ENCODE measurements around the gene RAD51B. TPM values are rescaled to one million over a fixed set of nuclear protein-coding genes. Genes with fewer than 3 reads are reported as not detected.
A peak's percentile ranks its signal among the peaks of the same experiment; 100 is the strongest.

RAD51B gene
- total RNA-seq, 1 donor from 2014 or later, result 16.7 TPM

DNA sequence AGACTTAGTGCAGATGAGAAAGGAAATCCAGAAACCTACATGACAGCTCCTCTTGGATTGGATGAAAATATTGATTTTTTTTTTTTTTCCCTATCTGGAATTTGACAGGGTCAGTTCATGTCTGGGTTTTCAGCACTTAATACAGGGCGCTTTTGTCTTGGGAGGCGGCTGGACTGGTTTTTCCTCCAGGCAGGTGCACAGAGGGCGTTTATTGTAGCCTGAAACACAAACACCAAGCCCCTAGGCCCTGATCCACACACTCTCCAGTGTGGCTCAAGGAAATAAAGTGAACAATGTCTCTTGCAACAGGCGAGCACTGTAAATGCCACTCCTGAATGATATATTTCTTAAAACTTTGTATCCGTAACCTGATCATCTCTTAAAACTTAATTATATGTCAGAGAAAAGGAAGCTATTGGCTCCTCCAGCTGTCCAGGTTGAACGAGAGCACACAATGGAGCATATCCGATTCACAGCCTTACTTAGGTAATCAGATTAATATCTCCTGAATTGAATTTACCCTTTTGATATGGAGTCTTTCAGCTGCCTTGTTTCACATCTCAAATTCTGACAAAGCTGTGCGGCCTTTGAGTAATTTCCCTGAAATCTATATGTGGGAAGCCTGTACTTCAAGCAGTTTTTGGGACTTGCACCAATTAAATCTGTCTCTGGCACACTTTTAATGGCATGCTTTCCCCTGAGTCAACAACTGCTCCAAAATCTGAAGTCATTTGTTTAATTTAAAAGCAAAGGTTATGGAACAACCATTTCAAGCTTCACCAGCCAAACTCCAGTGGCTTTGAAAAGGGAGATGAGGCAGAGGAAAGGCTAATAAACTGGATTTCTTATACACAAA is 487.6 kb downstream of the RAD51B start:
- Mint-ChIP-seq H3K4me3 (peak overlapping the region; percentile 16), H3K36me3 (ENCODE audit: low read depth) (peaks cover 7% of the 10 kb centered on the region)
- TF ChIP-seq, protein P1, sequence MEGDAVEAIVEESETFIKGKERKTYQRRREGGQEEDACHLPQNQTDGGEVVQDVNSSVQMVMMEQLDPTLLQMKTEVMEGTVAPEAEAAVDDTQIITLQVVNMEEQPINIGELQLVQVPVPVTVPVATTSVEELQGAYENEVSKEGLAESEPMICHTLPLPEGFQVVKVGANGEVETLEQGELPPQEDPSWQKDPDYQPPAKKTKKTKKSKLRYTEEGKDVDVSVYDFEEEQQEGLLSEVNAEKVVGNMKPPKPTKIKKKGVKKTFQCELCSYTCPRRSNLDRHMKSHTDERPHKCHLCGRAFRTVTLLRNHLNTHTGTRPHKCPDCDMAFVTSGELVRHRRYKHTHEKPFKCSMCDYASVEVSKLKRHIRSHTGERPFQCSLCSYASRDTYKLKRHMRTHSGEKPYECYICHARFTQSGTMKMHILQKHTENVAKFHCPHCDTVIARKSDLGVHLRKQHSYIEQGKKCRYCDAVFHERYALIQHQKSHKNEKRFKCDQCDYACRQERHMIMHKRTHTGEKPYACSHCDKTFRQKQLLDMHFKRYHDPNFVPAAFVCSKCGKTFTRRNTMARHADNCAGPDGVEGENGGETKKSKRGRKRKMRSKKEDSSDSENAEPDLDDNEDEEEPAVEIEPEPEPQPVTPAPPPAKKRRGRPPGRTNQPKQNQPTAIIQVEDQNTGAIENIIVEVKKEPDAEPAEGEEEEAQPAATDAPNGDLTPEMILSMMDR (conservative IDR thresholded peaks at IDR 0.05), result no peak

DNA sequence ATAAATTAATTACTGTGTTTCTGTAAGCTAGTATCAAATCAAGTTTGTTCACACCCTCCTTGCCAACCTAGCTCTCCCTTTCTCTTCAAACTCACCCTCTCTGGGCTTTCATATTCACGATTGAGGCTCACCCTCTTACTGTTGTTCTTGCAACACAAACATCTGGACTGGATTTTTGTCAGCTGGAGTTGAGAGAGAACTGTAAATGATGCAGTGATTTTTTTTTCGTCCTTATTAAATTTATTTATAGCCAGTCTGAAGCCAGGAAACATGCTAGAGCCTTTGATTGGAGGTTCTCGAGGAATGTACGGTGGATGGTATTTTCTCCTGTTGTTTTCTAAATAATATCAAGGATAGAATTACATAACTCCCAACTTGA is 488.2 kb downstream of the RAD51B start:
- Mint-ChIP-seq H3K36me3 (ENCODE audit: low read depth) (peaks cover 3% of the 10 kb centered on the region), H3K27ac (ENCODE audit: unreplicated experiment) (no peak overlapping the region), H3K9me3 (peaks cover 3% of the 10 kb centered on the region), H3K4me1 (peaks cover 54% of the 10 kb centered on the region), H3K4me3 (peak overlapping the region; percentile 5), H3K27me3 (ENCODE audit: low read depth) (no peaks in the 10 kb centered on the region)
- TF ChIP-seq, protein P1 (conservative IDR thresholded peaks at IDR 0.05), result no peak
- DNase-seq (ENCODE audit: low read depth, low spot score), result no peak

More for the DNA sequence above, 487.6 kb downstream of the RAD51B start:
- Mint-ChIP-seq H3K4me1 (peaks cover 50% of the 10 kb centered on the region), H3K27me3 (ENCODE audit: low read depth) (no peaks in the 10 kb centered on the region), H3K27ac (ENCODE audit: unreplicated experiment) (no peak overlapping the region), H3K9me3 (peaks cover 7% of the 10 kb centered on the region)
- DNase-seq (ENCODE audit: low read depth, low spot score), result no peak

GRCh38 chr14:68308726-68309520 is 489.3 kb downstream of the RAD51B start:
- DNase-seq (ENCODE audit: low read depth, low spot score), result no peak
- H3K27ac Mint-ChIP-seq (ENCODE audit: unreplicated experiment), result peak overlapping the region; percentile 81
- H3K27me3 Mint-ChIP-seq (ENCODE audit: low read depth), result no peaks in the 10 kb centered on the region
- H3K9me3 Mint-ChIP-seq, result no peaks in the 10 kb centered on the region
- TF ChIP-seq, protein P1 (conservative IDR thresholded peaks at IDR 0.05), result no peak
- no peaks in the 10 kb centered on the region for H3K36me3 Mint-ChIP-seq (ENCODE audit: low read depth)
- H3K4me3 Mint-ChIP-seq, result peak overlapping the region; percentile 45
- peaks cover 65% of the 10 kb centered on the region for H3K4me1 Mint-ChIP-seq

GRCh38 chr14:68309616-68310015 is 490.0 kb downstream of the RAD51B start:
- peaks cover 72% of the 10 kb centered on the region for H3K4me1 Mint-ChIP-seq
- no peaks in the 10 kb centered on the region for H3K9me3 Mint-ChIP-seq
- no peaks in the 10 kb centered on the region for H3K27me3 Mint-ChIP-seq (ENCODE audit: low read depth)
- DNase-seq (ENCODE audit: low read depth, low spot score), result no peak
- no peak overlapping the region for H3K4me3 Mint-ChIP-seq
- no peak overlapping the region for H3K27ac Mint-ChIP-seq (ENCODE audit: unreplicated experiment)
- no peaks in the 10 kb centered on the region for H3K36me3 Mint-ChIP-seq (ENCODE audit: low read depth)
- TF ChIP-seq, protein P1 (conservative IDR thresholded peaks at IDR 0.05), result no peak

GRCh38 chr14:68312300-68312699 is 492.7 kb downstream of the RAD51B start:
- no peak overlapping the region for H3K4me3 Mint-ChIP-seq
- no peaks in the 10 kb centered on the region for H3K36me3 Mint-ChIP-seq (ENCODE audit: low read depth)
- peaks cover 74% of the 10 kb centered on the region for H3K4me1 Mint-ChIP-seq
- no peak for DNase-seq (ENCODE audit: low read depth, low spot score)
- no peak overlapping the region for H3K27ac Mint-ChIP-seq (ENCODE audit: unreplicated experiment)
- no peaks in the 10 kb centered on the region for H3K27me3 Mint-ChIP-seq (ENCODE audit: low read depth)
- no peaks in the 10 kb centered on the region for H3K9me3 Mint-ChIP-seq
- TF ChIP-seq, protein P1 (conservative IDR thresholded peaks at IDR 0.05), result no peak
